ENCODE data around the gene SLC6A4.

SLC6A4 gene

DNA sequence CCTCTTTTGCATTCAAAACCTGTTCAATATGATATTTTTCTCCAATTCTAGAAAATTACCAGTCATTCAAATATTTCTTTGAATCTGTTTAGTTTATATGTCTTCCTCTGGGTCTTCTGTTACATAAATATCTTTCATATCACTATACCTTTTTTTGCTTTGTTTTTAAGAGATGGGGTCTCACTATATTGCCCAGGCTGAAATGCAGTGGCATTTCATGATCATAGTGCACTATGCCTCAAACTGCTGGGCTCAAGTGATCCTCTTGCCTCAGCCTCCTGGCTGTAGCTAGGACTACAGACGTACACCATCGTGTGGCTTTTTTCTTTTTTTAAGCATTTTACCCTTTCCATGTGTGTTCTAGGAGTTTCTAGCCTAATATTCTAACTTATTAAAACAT lies 80.1 kb downstream of the SLC6A4 start:
- peaks cover 7% of the 10 kb centered on the region; the same call in 1 of the 2 replicates for H3K36me3 ChIP-seq (ENCODE audit: insufficient read depth, low read length)
- no peaks in the 10 kb centered on the region for H3K4me1 ChIP-seq (ENCODE audit: insufficient read depth, low read length, poor library complexity, severe bottlenecking)
- no peaks in the 10 kb centered on the region for H3K27me3 ChIP-seq (ENCODE audit: insufficient read depth, low read length, poor library complexity, severe bottlenecking)
- no peaks in the 10 kb centered on the region for H4K20me1 ChIP-seq (ENCODE audit: insufficient read depth, low read length, poor library complexity, severe bottlenecking)
- no peak overlapping the region for H3K4me3 ChIP-seq (ENCODE audit: low read length, poor library complexity, severe bottlenecking)
- H3K79me2 ChIP-seq (ENCODE audit: insufficient read depth, low read length), result peaks cover 16% of the 10 kb centered on the region
- no peak overlapping the region for H3K9ac ChIP-seq (ENCODE audit: low read depth, low read length, poor library complexity, severe bottlenecking)
- H2AFZ ChIP-seq (ENCODE audit: low read length), result no peak overlapping the region
- peaks cover 13% of the 10 kb centered on the region; the same call in 1 of the 2 replicates for H3K9me3 ChIP-seq (ENCODE audit: insufficient read depth, low read depth, low read length)
- TF ChIP-seq EZH2phosphoT487 (IDR thresholded peaks at IDR 0.05; ENCODE audit: borderline replicate concordance) (no peak), CTCF (conservative IDR thresholded peaks at IDR 0.05; ENCODE audit: low read length) (no peak)
- H3K4me2 ChIP-seq (ENCODE audit: low read depth, low read length, poor library complexity, severe bottlenecking), result no peak overlapping the region
- no peaks in the 10 kb centered on the region for H3K9me2 ChIP-seq (replicated peaks; ENCODE audit: low read depth, low read length)
- no peaks in the 10 kb centered on the region; the same call in 1 of the 2 replicates for H3F3A ChIP-seq (ENCODE audit: low read depth)

GRCh38 chr17:30153463-30153862 lies 82.0 kb downstream of the SLC6A4 start:
- no peak overlapping the region for H3K4me3 ChIP-seq (ENCODE audit: low read length, poor library complexity, severe bottlenecking)
- no peak for TF ChIP-seq EZH2phosphoT487 (IDR thresholded peaks at IDR 0.05; ENCODE audit: borderline replicate concordance)
- TF ChIP-seq CTCF (conservative IDR thresholded peaks at IDR 0.05; ENCODE audit: low read length), result no peak
- H3K4me2 ChIP-seq (ENCODE audit: low read depth, low read length, poor library complexity, severe bottlenecking), result no peak overlapping the region
- no peak overlapping the region for H3K9ac ChIP-seq (ENCODE audit: low read depth, low read length, poor library complexity, severe bottlenecking)
- H3K9me2 ChIP-seq (replicated peaks; ENCODE audit: low read depth, low read length), result no peaks in the 10 kb centered on the region
- no peaks in the 10 kb centered on the region for H3K4me1 ChIP-seq (ENCODE audit: insufficient read depth, low read length, poor library complexity, severe bottlenecking)
- H3K9me3 ChIP-seq (ENCODE audit: insufficient read depth, low read depth, low read length), result no peaks in the 10 kb centered on the region
- H3F3A ChIP-seq (ENCODE audit: low read depth), result no peaks in the 10 kb centered on the region; the same call in 1 of the 2 replicates
- peaks cover 3% of the 10 kb centered on the region for H4K20me1 ChIP-seq (ENCODE audit: insufficient read depth, low read length, poor library complexity, severe bottlenecking)
- H3K27me3 ChIP-seq (ENCODE audit: insufficient read depth, low read length, poor library complexity, severe bottlenecking), result no peaks in the 10 kb centered on the region
- H2AFZ ChIP-seq (ENCODE audit: low read length), result no peak overlapping the region
- no peaks in the 10 kb centered on the region for H3K36me3 ChIP-seq (ENCODE audit: insufficient read depth, low read length)
- H3K79me2 ChIP-seq (ENCODE audit: insufficient read depth, low read length), result peaks cover 6% of the 10 kb centered on the region; the same call in 1 of the 2 replicates

GRCh38 chr17:30151471-30151870 lies 84.0 kb downstream of the SLC6A4 start:
- Histone ChIP-seq H3K4me3 (ENCODE audit: low read length, poor library complexity, severe bottlenecking) (no peak overlapping the region), H3K4me1 (ENCODE audit: insufficient read depth, low read length, poor library complexity, severe bottlenecking) (no peaks in the 10 kb centered on the region), H3K36me3 (ENCODE audit: insufficient read depth, low read length) (no peaks in the 10 kb centered on the region), H3F3A (ENCODE audit: low read depth) (no peaks in the 10 kb centered on the region; the same call in 1 of the 2 replicates), H3K9me3 (ENCODE audit: insufficient read depth, low read depth, low read length) (no peaks in the 10 kb centered on the region), H3K9me2 (replicated peaks; ENCODE audit: low read depth, low read length) (no peaks in the 10 kb centered on the region), H4K20me1 (ENCODE audit: insufficient read depth, low read length, poor library complexity, severe bottlenecking) (peaks cover 3% of the 10 kb centered on the region), H3K4me2 (ENCODE audit: low read depth, low read length, poor library complexity, severe bottlenecking) (no peak overlapping the region), H3K9ac (ENCODE audit: low read depth, low read length, poor library complexity, severe bottlenecking) (no peak overlapping the region), H3K27me3 (ENCODE audit: insufficient read depth, low read length, poor library complexity, severe bottlenecking) (no peaks in the 10 kb centered on the region), H3K79me2 (ENCODE audit: insufficient read depth, low read length) (no peaks in the 10 kb centered on the region), H2AFZ (ENCODE audit: low read length) (no peak overlapping the region)
- no peak for TF ChIP-seq CTCF (conservative IDR thresholded peaks at IDR 0.05; ENCODE audit: low read length)
- no peak for TF ChIP-seq EZH2phosphoT487 (IDR thresholded peaks at IDR 0.05; ENCODE audit: borderline replicate concordance)
